EH (cell line): Measurements from ENCODE around the gene CHM.
"Not testable (repeated sequence)": the region's sequence is repeated elsewhere in the genome, so short reads cannot be mapped to it uniquely, and the experiment has no call there.

ENCODE experiments used
- DNase-seq: peaks from one replicate; pipeline ENCODE4 v3.0.0-alpha.2; 2015; ENCODE audit warnings: low read depth

The CHM gene

DNA sequence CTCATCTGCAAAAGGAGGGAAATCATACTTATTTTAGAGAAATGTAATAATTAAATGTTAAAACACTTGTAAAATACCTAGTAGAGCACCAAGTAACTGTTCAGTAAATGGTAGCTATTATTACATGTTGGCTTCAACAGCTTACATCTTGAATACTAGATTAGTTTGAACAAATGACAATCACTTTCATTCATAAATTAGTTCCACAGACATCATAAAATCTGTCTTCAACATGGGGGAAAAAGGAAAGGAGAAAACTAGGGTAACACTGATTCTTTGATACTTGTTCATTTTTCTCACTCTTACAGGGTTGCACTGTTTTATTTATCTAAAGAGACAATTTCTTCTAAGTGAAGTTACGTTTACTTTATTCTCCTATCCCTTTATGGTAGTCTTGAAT, 51.7 kb downstream of the CHM start:
- DNase-seq = no peak

GRCh38 chrX:85994797-85995196, 52.6 kb downstream of the CHM start:
- no peak for DNase-seq

DNA sequence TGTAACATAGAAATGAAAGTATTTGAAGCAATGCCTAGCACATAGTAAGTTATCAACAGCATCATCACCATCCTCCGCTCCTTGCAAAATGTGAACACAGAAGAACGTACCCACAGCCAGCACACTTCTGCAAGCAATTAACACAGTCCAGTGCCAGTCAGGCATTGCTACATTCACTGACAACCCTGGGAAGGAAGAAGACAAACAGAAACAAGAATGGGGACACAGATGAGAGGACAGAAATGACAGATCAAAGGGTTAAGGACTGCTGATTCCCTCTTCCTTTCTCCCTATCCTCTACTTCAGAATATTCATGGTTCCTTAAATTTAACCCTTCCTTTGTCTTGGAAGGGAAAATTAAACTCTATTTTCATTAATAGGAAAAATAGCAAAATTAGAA, 53.1 kb downstream of the CHM start:
- DNase-seq = peak; percentile 3

- peak; percentile 26 for DNase-seq
Observed at GRCh38 chrX:85993539-85994197, 53.7 kb downstream of the CHM start.

DNA sequence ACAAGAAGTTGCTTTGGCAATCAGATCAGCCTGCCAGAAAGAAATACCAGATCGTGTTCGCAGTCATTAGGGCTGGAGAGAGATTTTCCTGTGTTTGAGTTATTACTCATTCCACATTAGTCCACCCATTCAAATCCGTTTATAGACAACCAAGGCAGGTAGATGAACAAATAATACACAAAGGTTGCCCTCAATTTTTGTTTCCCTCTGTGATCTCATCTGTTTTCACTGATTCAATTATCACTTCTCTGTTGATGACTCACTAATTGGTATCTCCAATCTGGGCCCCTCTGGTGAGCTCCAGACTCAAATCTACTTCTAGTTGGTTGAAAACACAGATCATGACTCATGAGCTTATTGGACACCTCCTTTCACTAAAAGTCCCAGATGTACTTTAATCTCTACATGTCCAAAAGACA, 54.5 kb downstream of the CHM start:
- peak; percentile 18 for DNase-seq

GRCh38 chrX:85988353-85988752, 59.0 kb downstream of the CHM start:
- DNase-seq = no peak

GRCh38 chrX:85980286-85980685, 67.1 kb downstream of the CHM start:
- DNase-seq = no peak

DNA sequence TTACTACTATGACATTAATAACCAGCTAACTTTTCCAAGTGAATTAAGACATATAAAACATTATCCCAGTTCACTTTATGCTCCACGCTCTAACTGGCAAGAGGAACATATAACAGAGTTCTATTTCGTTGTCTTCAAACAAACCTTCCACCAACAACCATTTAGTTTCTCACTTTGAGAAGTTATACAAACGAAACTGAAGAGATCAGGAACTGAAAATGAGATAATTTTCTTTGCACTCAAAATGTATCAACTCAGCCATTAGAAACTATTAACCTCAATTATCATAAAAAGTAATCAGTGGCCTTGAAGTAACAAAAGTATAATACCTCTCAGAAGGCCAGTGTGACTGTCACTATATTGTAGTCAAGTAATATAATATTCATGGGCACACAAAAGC, 70.1 kb downstream of the CHM start:
- no peak for DNase-seq

DNA sequence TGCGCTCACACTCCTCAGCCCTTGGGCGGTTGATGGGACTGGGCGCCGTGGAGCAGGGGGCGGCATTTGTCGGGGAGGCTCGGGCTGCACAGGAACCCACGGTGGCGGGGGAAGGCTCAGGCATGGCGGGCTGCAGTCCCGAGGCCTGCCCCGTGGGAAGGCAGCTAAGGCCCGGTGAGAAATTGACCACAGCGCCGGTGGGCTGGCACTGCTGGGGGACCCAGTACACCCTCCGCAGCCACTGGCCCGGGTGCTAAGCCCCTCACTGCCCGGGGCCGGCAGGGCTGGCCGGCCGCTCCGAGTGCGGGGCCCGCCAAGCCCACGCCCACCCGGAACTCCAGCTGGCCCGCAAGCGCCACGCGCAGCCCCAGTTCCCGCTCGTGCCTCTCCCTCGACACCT, 75.0 kb downstream of the CHM start:
- DNase-seq = not testable (repeated sequence)

GRCh38 chrX:85964744-85965143, 82.6 kb downstream of the CHM start:
- no peak for DNase-seq

- peak; percentile 75 for DNase-seq
Observed at GRCh38 chrX:85963736-85964135, 83.6 kb downstream of the CHM start.

- DNase-seq = no peak
Observed at GRCh38 chrX:85955510-85955909, 91.8 kb downstream of the CHM start.

DNA sequence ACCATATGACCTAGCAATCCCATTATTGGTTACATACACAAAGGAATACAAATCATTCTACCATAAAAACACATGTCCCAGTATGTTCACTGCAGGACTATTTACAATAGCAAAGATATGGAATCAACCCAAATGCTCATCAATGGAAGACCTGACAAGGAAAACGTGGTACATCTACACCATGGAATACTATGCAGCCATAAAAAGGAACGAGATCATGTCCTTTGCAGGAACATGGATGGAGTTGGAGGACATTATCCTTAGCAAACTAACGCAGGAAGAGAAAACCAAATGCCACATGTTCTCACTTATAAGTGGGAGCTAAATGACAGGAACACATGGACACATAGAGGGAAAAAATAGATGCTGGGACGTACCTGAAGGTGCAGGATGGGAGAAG, 102.6 kb downstream of the CHM start:
- not testable (repeated sequence) for DNase-seq

DNA sequence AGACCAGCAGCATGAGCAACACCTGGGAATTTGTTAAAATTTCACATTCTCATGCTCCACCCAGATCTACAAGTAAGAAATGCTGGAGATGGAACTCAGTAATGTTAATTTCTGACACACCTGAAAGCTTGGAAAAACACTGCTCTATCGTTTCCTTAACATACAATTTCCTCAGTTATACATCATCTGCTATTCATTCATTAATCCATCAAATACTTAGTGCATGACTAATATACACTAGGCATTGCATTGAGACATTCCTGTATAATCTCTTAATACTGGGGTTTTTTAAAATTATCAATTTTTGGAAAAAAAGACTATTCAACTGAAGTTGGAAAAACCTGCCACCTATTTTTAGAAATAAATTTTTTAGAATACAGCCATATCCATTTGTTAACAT, 106.1 kb downstream of the CHM start:
- DNase-seq = no peak

- DNase-seq = not testable (repeated sequence)
Observed at GRCh38 chrX:85939942-85940341, 107.4 kb downstream of the CHM start.

GRCh38 chrX:85934399-85934798, 113.0 kb downstream of the CHM start:
- DNase-seq = not testable (repeated sequence)

DNA sequence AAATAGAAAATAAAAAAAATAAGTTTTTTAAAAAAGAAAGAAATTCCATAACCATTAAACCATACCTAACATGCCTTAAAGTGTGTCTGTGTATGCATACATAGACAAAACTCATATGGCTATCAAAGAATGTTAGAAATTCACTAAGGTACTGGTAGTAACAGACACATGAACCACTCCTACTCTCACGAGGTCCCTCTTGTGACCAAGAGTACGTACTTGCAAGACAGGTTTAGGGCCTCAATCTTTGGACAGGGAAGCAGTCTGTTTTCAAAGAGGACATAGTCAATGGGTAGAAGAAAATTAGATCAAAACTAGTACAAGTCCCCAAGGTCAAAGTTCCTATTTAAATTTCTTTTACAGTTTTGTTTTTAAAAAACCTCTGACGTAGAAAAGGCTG, 117.3 kb downstream of the CHM start:
- DNase-seq = no peak

- no peak for DNase-seq
Observed at GRCh38 chrX:85928606-85929005, 118.8 kb downstream of the CHM start.

- no peak for DNase-seq
Observed at GRCh38 chrX:85927740-85928139, 119.6 kb downstream of the CHM start.

DNA sequence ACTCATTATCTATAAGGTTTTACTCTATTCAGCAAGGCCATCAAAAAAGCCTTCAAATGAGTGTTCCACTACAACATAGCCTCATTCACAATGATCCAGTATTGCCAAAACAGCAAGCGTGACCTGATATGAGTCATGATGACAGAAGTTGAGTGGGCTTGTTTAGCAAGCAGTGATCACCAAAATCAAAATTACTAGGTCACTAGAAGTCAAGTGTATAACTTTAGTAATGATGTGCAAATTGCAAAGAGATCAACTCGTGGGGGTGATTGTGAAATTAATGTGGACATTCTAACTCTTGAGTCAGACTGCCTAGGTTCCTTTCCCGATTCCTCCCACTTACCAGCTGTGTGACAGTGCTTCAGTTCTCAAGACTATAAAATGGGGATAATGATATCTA, 124.5 kb downstream of the CHM start:
- peak; percentile 41 for DNase-seq

GRCh38 chrX:85916656-85917280, 130.6 kb downstream of the CHM start:
- DNase-seq = peak; percentile 32

- DNase-seq = no peak
Observed at GRCh38 chrX:85914431-85914830, 132.9 kb downstream of the CHM start.

- DNase-seq = no peak
Observed at GRCh38 chrX:85907316-85907715, 140.0 kb downstream of the CHM start.

GRCh38 chrX:85906399-85906798, 141.0 kb downstream of the CHM start:
- no peak for DNase-seq
